Mesodermal cell (in vitro differentiated cells): ENCODE results near the gene POU2F1.
"Not testable (repeated sequence)": the region's sequence is repeated elsewhere in the genome, so short reads cannot be mapped to it uniquely, and the experiment has no call there.

Experiments used
- H3K27ac ChIP-seq: 2 replicates; pipeline ENCODE4 v1.7.0; 2013; ENCODE audit warnings: mild to moderate bottlenecking, low read depth, low read length, moderate library complexity; ENCODE audit not compliant: severe bottlenecking
- H3K36me3 ChIP-seq: 2 replicates; pipeline ENCODE4 v1.7.1; 2013; ENCODE audit warnings: mild to moderate bottlenecking, low read length, moderate library complexity; ENCODE audit not compliant: control insufficient read depth, insufficient read depth
- H3K4me1 ChIP-seq: one replicate; pipeline ENCODE4 v1.7.1; 2013; ENCODE audit warnings: mild to moderate bottlenecking, low read length; ENCODE audit not compliant: insufficient read depth, control insufficient read depth, poor library complexity, severe bottlenecking
- H3K4me3 ChIP-seq: 2 replicates; pipeline ENCODE4 v1.7.0; 2013; ENCODE audit warnings: low read length, control low read depth, mild to moderate bottlenecking; ENCODE audit not compliant: insufficient read depth, poor library complexity, severe bottlenecking; ENCODE audit errors: extremely low read depth
- H3K9me3 ChIP-seq: 2 replicates; pipeline ENCODE4 v1.7.1; 2013; ENCODE audit warnings: mild to moderate bottlenecking, low read length, moderate library complexity; ENCODE audit not compliant: control insufficient read depth
- WGBS, 2 experiments: methylation state at CpG; one replicate each; pipeline ENCODE4 v1.1.5; 2013; ENCODE audit warnings: missing lambda C conversion rate in 2 of 2; ENCODE audit not compliant: insufficient coverage in 2 of 2; 5-methylcytosine and 5-hydroxymethylcytosine counted together

Gene POU2F1

GRCh38 chr1:167233373-167233772 lies 12.7 kb downstream of the POU2F1 start:
- Histone ChIP-seq H3K9me3 (no peaks in the 10 kb centered on the region), H3K4me3 (no peak overlapping the region), H3K36me3 (no peaks in the 10 kb centered on the region), H3K27ac (no peak overlapping the region), H3K4me1 (no peaks in the 10 kb centered on the region)
- no CpG with 5 or more reads among the region's 1 CpG for WGBS, 2 experiments

- H3K9me3 ChIP-seq, result no peaks in the 10 kb centered on the region
- no peak overlapping the region for H3K4me3 ChIP-seq
- 84 to 89% methylated on average over 3 of the region's 3 CpGs for WGBS, 2 experiments
Observed at GRCh38 chr1:167237000-167237399, 16.3 kb downstream of the POU2F1 start.

GRCh38 chr1:167238713-167239112 lies 18.0 kb downstream of the POU2F1 start:
- Histone ChIP-seq H3K4me1 (no peaks in the 10 kb centered on the region), H3K27ac (no peak overlapping the region), H3K36me3 (peaks cover 2% of the 10 kb centered on the region), H3K4me3 (no peak overlapping the region), H3K9me3 (no peaks in the 10 kb centered on the region)

More at GRCh38 chr1:167237000-167237399, 16.3 kb downstream of the POU2F1 start:
- H3K4me1 ChIP-seq, result no peaks in the 10 kb centered on the region
- H3K36me3 ChIP-seq, result no peaks in the 10 kb centered on the region
- H3K27ac ChIP-seq, result no peak overlapping the region

GRCh38 chr1:167239257-167239656 lies 18.6 kb downstream of the POU2F1 start:
- H3K27ac ChIP-seq, result no peak overlapping the region
- no CpG with 5 or more reads among the region's 2 CpGs for WGBS, 2 experiments
- H3K9me3 ChIP-seq, result no peaks in the 10 kb centered on the region
- no peaks in the 10 kb centered on the region for H3K4me1 ChIP-seq
- H3K4me3 ChIP-seq, result no peak overlapping the region
- H3K36me3 ChIP-seq, result peaks cover 6% of the 10 kb centered on the region

DNA sequence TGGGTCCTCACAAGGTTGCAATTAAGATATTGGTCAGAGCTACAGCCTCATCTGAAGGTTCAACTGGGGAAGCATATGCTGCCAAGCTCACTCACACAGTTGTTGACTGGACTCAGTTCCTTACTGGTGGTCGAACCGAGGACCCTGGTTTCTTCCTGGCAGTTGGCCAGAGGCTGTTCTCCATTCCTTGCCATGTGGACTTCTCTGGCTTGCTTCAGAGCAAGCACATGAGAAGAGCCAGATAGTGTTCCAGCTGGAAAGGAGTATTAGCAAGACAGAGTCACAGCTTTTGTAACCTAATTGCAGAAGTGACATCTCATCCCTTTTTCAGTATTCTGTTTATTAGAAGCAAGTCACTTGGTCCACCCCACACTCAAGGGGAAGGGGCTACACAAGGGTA lies 23.6 kb downstream of the POU2F1 start:
- 88 to 94% methylated on average over 2 of the region's 2 CpGs for WGBS, 2 experiments
- Histone ChIP-seq H3K27ac (no peak overlapping the region), H3K9me3 (no peaks in the 10 kb centered on the region), H3K36me3 (peaks cover 6% of the 10 kb centered on the region), H3K4me1 (peaks cover 10% of the 10 kb centered on the region), H3K4me3 (no peak overlapping the region)

- not testable (repeated sequence) for H3K36me3 ChIP-seq, H3K4me3 ChIP-seq, H3K27ac ChIP-seq, H3K9me3 ChIP-seq
- H3K4me1 ChIP-seq, result peaks cover 16% of the 10 kb centered on the region
- WGBS, 2 experiments, result 84 to 100% methylated on average over 3 to 4 of the region's 5 CpGs
Observed at GRCh38 chr1:167245168-167245567, 24.5 kb downstream of the POU2F1 start.

GRCh38 chr1:167246971-167247370 lies 26.3 kb downstream of the POU2F1 start:
- H3K4me1 ChIP-seq, result peaks cover 16% of the 10 kb centered on the region
- H3K4me3 ChIP-seq, result no peak overlapping the region
- WGBS, 2 experiments, result 100% methylated on average over 2 to 3 of the region's 5 CpGs
- H3K27ac ChIP-seq, result no peak overlapping the region
- H3K9me3 ChIP-seq, result no peaks in the 10 kb centered on the region
- H3K36me3 ChIP-seq, result peaks cover 6% of the 10 kb centered on the region

DNA sequence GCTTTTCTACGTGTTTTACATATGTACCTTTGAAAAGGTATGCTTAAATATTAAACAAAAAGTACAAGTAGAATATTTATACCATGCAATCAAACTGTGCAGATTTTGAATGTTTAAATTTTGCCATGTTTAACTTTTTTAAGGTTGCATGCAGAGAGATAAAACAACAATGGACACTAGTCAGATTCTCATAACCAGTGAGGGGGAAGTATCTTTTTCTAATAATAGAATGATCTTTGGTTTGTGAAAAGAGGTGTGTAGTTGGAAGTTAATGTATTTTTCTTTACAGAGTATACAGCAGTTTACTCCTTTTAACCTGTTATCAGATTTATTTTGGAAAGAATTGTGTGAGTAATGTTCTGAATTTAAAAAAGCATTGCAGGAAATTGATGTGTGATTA lies 27.1 kb downstream of the POU2F1 start:
- Histone ChIP-seq H3K9me3 (no peaks in the 10 kb centered on the region), H3K36me3 (peaks cover 6% of the 10 kb centered on the region), H3K27ac (no peak overlapping the region), H3K4me1 (peaks cover 16% of the 10 kb centered on the region), H3K4me3 (no peak overlapping the region)
- WGBS, 2 experiments, result no CpG with 5 or more reads among the region's 1 CpG

DNA sequence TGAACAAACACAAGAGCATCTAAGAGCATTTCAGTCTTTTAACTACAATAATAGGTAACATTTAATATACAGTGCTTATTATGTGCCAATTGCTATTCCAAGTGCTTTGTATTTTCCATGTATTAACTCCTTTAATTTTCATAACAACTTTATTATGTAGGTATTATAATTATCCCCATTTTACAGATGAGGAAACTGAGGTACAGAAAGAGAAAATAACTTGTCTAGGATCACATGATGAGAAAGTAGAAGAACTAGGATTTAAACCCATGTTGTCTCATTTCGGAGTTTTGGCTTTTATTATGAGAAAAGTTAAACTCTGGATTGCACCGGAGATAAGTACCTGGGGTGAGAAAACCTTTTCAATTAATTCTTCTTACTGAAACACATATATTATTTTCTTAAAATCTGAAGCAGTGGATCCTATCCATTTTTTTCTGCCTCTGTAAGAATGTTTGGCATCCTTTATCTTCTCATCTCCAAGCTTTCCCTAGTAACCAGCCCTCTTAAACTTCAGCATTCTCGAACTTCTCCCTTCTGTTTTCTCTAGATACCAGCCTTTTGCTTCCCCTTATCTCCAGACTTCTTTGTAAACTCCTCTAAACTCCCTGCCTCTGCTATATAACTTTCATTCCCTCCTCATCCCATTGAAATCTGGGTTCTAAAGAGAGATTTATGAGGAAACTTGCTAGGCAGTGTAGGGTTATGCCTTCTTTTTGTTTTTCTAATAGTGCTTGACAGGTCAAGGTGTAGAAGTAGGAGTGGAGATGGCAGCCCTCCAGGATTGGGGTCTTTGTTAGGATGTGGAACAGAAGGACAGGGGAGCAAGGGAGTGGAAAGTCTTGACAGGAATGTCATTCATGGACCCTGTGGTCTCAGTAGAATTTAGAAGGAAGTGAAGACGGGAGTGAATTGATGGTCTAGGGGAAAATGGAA lies 28.3 kb downstream of the POU2F1 start:
- peaks cover 16% of the 10 kb centered on the region for H3K4me1 ChIP-seq
- peaks cover 2% of the 10 kb centered on the region for H3K36me3 ChIP-seq
- no peaks in the 10 kb centered on the region for H3K9me3 ChIP-seq
- 83 to 96% methylated on average over 2 of the region's 4 CpGs for WGBS, 2 experiments
- no peak overlapping the region for H3K4me3 ChIP-seq
- H3K27ac ChIP-seq, result peak overlapping the region; percentile 73

DNA sequence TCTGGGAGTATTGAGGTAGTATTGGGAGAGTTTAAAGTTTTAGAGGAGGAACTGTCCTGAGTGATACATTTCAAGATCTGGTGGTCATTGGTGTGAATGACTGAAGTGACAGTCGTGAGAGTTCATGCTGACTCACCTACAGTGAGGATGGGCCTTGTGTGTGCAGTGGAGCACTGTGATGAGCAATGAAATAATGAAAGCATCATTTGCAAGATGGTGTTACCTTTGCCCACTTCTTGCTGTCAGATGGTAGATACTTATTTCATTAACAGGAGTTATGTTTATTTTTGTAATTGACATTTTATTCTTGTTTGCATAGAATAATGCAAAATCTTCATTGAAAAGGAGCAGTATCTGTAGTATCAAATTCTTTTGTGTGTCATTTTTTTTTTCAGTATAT lies 29.0 kb downstream of the POU2F1 start:
- WGBS, 2 experiments, result 75 to 80% methylated on average over 1 of the region's 1 CpG
- Histone ChIP-seq H3K4me3 (no peak overlapping the region), H3K27ac (peak overlapping the region; percentile 73), H3K36me3 (no peaks in the 10 kb centered on the region), H3K9me3 (no peaks in the 10 kb centered on the region), H3K4me1 (peaks cover 16% of the 10 kb centered on the region)

- Histone ChIP-seq H3K36me3 (no peaks in the 10 kb centered on the region), H3K27ac (no peak overlapping the region), H3K4me1 (peaks cover 16% of the 10 kb centered on the region), H3K4me3 (no peak overlapping the region), H3K9me3 (no peaks in the 10 kb centered on the region)
Observed at GRCh38 chr1:167250482-167250881, 29.8 kb downstream of the POU2F1 start.
